Measurements from ENCODE around the gene STAG3.
"Not testable (repeated sequence)": the region's sequence is repeated elsewhere in the genome, so short reads cannot be mapped to it uniquely, and the experiment has no call there.

The STAG3 gene

GRCh38 chr7:100142461-100142860, 35.3 kb upstream of the STAG3 start:
- no peaks in the 10 kb centered on the region for H3K9me3 ChIP-seq (ENCODE audit: control insufficient read depth, insufficient read depth, low read length)
- H3K27me3 ChIP-seq (ENCODE audit: control insufficient read depth, insufficient read depth, low read length): no peaks in the 10 kb centered on the region
- H3K4me1 ChIP-seq (ENCODE audit: control insufficient read depth, insufficient read depth, low read length): no peaks in the 10 kb centered on the region
- no peaks in the 10 kb centered on the region for H3K36me3 ChIP-seq (ENCODE audit: control insufficient read depth, insufficient read depth, low read length)
- no peak overlapping the region for H3K27ac ChIP-seq (ENCODE audit: low read length)
- WGBS (ENCODE audit: insufficient coverage, insufficient read length): no CpG with 5 or more reads among the region's 3 CpGs
- DNase-seq (ENCODE audit: low read depth, low spot score): no peak
- no peak overlapping the region for H3K4me3 ChIP-seq (ENCODE audit: low read length)

DNA sequence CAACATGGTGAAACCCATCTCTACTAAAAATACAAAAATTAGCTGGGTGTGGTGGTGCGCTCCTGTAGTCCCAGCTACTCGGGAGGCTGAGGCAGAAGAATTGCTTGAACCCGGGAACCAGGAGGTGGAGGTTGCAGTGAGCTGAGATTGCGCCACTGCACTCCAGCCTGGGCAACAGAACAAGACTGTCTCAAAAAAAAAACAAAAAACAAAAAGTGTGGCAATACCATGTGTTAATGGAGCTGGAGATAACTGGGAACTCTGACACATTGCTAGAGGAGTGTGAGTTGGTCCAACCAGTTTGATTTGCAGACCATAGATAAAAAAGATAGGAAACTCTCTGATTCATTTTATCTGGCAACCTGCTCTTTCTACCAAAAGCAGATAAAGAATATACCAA, 31.4 kb upstream of the STAG3 start:
- WGBS (ENCODE audit: insufficient coverage, insufficient read length): no CpG with 5 or more reads among the region's 4 CpGs
- H3K9me3 ChIP-seq (ENCODE audit: control insufficient read depth, insufficient read depth, low read length); H3K4me3 ChIP-seq (ENCODE audit: low read length); H3K27me3 ChIP-seq (ENCODE audit: control insufficient read depth, insufficient read depth, low read length); H3K4me1 ChIP-seq (ENCODE audit: control insufficient read depth, insufficient read depth, low read length); H3K27ac ChIP-seq (ENCODE audit: low read length); DNase-seq (ENCODE audit: low read depth, low spot score); H3K36me3 ChIP-seq (ENCODE audit: control insufficient read depth, insufficient read depth, low read length): not testable (repeated sequence)

DNA sequence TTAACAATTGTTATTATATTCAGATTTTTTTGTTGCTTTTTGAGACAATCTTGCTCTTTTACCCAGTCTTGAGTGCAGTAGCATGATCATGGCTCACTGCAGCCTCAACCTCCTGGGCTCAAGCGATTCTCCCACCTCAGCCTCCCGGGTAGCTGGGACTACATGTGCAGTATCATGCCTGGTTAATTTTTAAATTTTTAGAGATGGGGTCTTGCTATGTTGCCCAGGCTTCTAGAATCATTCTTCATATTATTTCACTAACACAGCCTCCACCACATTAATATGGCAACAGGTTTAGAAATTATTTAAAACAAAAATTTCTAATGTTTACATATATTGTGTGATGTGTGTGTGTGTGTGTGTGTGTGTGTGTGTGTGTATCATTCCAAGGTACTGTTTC, 30.4 kb upstream of the STAG3 start:
- H3K27me3 ChIP-seq (ENCODE audit: control insufficient read depth, insufficient read depth, low read length): no peaks in the 10 kb centered on the region
- WGBS (ENCODE audit: insufficient coverage, insufficient read length): no CpG with 5 or more reads among the region's 2 CpGs

GRCh38 chr7:100148225-100148558, 29.5 kb upstream of the STAG3 start:
- Histone ChIP-seq H3K36me3 (ENCODE audit: control insufficient read depth, insufficient read depth, low read length) (0 out of 2 replicates have a peak, but pooled peaks cover under 1% of the 10 kb centered on the region), H3K27ac (ENCODE audit: low read length) (no peak overlapping the region), H3K4me1 (ENCODE audit: control insufficient read depth, insufficient read depth, low read length) (no peaks in the 10 kb centered on the region), H3K4me3 (ENCODE audit: low read length) (peak overlapping the region; percentile 6; the same call in 1 of the 2 replicates), H3K27me3 (ENCODE audit: control insufficient read depth, insufficient read depth, low read length) (no peaks in the 10 kb centered on the region), H3K9me3 (ENCODE audit: control insufficient read depth, insufficient read depth, low read length) (no peaks in the 10 kb centered on the region)
- WGBS (ENCODE audit: insufficient coverage, insufficient read length): no CpG with 5 or more reads among the region's 14 CpGs
- DNase-seq (ENCODE audit: low read depth, low spot score): no peak

More for the DNA sequence above, 30.4 kb upstream of the STAG3 start:
- Histone ChIP-seq H3K4me3 (ENCODE audit: low read length) (no peak overlapping the region), H3K36me3 (ENCODE audit: control insufficient read depth, insufficient read depth, low read length) (no peaks in the 10 kb centered on the region), H3K9me3 (ENCODE audit: control insufficient read depth, insufficient read depth, low read length) (no peaks in the 10 kb centered on the region), H3K27ac (ENCODE audit: low read length) (no peak overlapping the region), H3K4me1 (ENCODE audit: control insufficient read depth, insufficient read depth, low read length) (no peaks in the 10 kb centered on the region)
- no peak for DNase-seq (ENCODE audit: low read depth, low spot score)

- peak; percentile 98 for DNase-seq (ENCODE audit: low read depth, low spot score)
- H3K27me3 ChIP-seq (ENCODE audit: control insufficient read depth, insufficient read depth, low read length): no peaks in the 10 kb centered on the region
- no peaks in the 10 kb centered on the region for H3K9me3 ChIP-seq (ENCODE audit: control insufficient read depth, insufficient read depth, low read length)
- no peak within 1 kb of the TSS for H3K27ac ChIP-seq (ENCODE audit: low read length)
- H3K4me3 ChIP-seq (ENCODE audit: low read length): peak within 1 kb of the TSS; percentile 96
- H3K36me3 ChIP-seq (ENCODE audit: control insufficient read depth, insufficient read depth, low read length): 0 out of 2 replicates have a peak, but pooled peaks cover 3% of the 10 kb centered on the region
- WGBS (ENCODE audit: insufficient coverage, insufficient read length): no CpG with 5 or more reads among the region's 46 CpGs
- no peaks in the 10 kb centered on the region for H3K4me1 ChIP-seq (ENCODE audit: control insufficient read depth, insufficient read depth, low read length)
These were observed 29.0 kb upstream of the STAG3 start, which contains the start of gene LAMTOR4 for GRCh38 chr7:100148559-100149328. TSS of gene LAMTOR4 (plus strand) at chr7:100148918. CDS start at chr7:100148973, 55 bp downstream.

DNA sequence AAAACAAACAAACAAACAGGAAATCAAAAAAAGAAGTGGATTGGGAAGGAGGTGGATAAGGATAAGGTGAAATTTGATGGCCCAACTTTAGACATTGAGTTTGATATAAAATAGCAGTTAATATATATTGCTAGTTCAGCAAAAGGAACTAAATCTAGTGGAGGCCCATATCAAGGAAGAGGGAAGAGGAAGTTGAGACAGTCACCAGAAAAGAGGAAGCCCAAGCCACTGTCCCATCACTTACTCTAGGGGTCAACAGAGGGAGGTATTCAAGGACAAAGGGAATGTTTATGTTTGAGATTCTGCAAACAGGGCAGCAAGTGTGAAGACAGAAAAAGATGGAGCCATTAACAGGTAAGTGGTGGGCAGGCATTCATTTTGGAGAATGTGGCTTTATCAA, 25.3 kb upstream of the STAG3 start:
- H3K36me3 ChIP-seq (ENCODE audit: control insufficient read depth, insufficient read depth, low read length): peaks cover 27% of the 10 kb centered on the region

GRCh38 chr7:100152937-100153666, 24.6 kb upstream of the STAG3 start:
- H3K27ac ChIP-seq (ENCODE audit: low read length): no peak overlapping the region
- no peaks in the 10 kb centered on the region; the same call in none of the 2 replicates for H3K4me1 ChIP-seq (ENCODE audit: control insufficient read depth, insufficient read depth, low read length)
- no peaks in the 10 kb centered on the region for H3K27me3 ChIP-seq (ENCODE audit: control insufficient read depth, insufficient read depth, low read length)
- no peaks in the 10 kb centered on the region for H3K9me3 ChIP-seq (ENCODE audit: control insufficient read depth, insufficient read depth, low read length)
- peaks cover 27% of the 10 kb centered on the region for H3K36me3 ChIP-seq (ENCODE audit: control insufficient read depth, insufficient read depth, low read length)
- no CpG with 5 or more reads among the region's 18 CpGs for WGBS (ENCODE audit: insufficient coverage, insufficient read length)
- H3K4me3 ChIP-seq (ENCODE audit: low read length): no peak overlapping the region
- no peak for DNase-seq (ENCODE audit: low read depth, low spot score)

More for the DNA sequence above, 25.3 kb upstream of the STAG3 start:
- no peak for DNase-seq (ENCODE audit: low read depth, low spot score)
- H3K9me3 ChIP-seq (ENCODE audit: control insufficient read depth, insufficient read depth, low read length): no peaks in the 10 kb centered on the region
- H3K27ac ChIP-seq (ENCODE audit: low read length): no peak overlapping the region
- H3K4me3 ChIP-seq (ENCODE audit: low read length): no peak overlapping the region
- H3K4me1 ChIP-seq (ENCODE audit: control insufficient read depth, insufficient read depth, low read length): no peaks in the 10 kb centered on the region; the same call in none of the 2 replicates
- H3K27me3 ChIP-seq (ENCODE audit: control insufficient read depth, insufficient read depth, low read length): no peaks in the 10 kb centered on the region

DNA sequence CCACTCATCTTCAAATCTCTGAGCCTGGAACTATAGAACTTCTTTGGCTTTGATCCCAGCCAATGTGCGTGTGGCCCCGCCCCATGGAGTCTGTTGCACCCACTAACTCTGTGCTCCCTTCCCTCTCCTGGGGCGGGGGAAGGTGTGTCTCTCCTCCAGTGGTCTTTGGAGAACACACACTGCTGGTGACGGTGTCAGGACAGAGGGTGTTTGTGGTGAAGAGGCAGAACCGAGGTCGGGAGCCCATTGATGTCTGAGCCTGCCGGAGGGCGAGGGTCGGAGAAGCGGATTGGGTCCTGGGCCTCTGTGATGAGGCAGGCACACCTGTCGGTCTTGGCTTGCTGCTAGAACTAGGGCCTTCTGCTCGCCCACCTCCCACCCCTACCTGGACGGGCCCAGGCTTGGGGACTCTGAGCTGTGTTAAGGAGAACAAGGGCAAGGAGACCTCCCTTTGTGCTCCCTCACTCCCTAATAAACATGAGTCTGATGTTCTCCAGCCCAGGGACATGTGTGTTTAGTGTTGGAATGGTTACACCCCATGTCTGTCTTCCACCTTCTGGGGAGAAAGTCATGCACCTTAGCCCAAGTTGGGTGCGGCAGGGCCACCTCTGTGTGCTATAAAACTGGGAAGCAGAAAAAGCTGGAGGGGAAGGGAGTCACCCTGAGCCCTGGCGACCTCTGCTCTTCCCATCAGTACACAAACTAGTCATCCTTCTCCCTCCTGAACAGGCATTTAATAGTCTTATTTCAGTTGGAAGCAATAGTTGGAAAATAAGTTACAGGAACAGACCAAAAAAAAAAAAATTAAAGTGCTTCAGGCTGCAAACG, 23.8 kb upstream of the STAG3 start:
- Histone ChIP-seq H3K36me3 (ENCODE audit: control insufficient read depth, insufficient read depth, low read length) (peaks cover 27% of the 10 kb centered on the region), H3K9me3 (ENCODE audit: control insufficient read depth, insufficient read depth, low read length) (no peaks in the 10 kb centered on the region), H3K27me3 (ENCODE audit: control insufficient read depth, insufficient read depth, low read length) (no peaks in the 10 kb centered on the region), H3K27ac (ENCODE audit: low read length) (no peak overlapping the region), H3K4me3 (ENCODE audit: low read length) (no peak overlapping the region), H3K4me1 (ENCODE audit: control insufficient read depth, insufficient read depth, low read length) (no peaks in the 10 kb centered on the region; the same call in none of the 2 replicates)
- WGBS (ENCODE audit: insufficient coverage, insufficient read length): no CpG with 5 or more reads among the region's 16 CpGs
- DNase-seq (ENCODE audit: low read depth, low spot score): no peak

DNA sequence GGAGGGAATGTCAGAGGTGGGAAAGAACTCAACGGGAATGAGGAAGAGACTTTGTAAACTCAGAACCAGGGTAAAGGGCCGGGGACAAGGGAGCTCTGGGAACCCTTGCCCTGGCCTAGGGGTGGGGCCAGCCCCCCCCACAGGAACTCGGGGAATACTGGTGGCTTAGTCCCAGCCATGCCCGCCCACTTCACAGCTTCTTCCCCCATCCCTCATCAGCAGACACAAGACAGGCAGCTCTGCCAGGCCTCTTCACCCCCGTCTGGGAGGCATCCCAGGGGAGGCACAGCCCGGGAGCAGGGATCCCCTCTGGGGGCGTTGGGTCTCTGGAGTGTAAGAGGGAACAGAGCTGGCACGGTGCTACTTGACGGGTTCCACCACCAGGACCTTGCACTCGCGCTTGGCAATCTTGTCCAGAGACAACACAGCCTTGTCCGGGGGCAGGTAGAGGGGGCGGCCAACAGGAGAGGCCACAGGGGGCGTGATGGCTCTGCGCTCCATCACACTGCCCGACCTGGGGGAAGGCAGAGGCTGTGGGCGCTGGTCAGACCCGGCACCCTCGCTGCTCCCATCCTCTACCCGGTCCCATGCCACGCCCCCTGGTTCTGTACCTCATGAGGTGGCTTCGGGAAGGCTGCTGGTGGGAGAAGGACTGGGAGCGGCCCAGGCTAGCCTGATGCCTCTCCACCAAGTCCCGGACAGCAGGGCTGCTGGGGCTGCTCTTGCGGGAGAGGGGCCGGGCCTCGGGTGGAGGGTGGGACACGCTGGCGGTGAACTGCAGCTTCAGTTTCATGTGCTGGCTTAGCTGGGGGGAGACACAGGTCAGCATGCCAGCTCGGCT, 22.8 kb upstream of the STAG3 start:
- no peak for DNase-seq (ENCODE audit: low read depth, low spot score)
- peaks cover 27% of the 10 kb centered on the region for H3K36me3 ChIP-seq (ENCODE audit: control insufficient read depth, insufficient read depth, low read length)

More for the DNA sequence above, 22.8 kb upstream of the STAG3 start:
- no peak overlapping the region for H3K27ac ChIP-seq (ENCODE audit: low read length)
- WGBS (ENCODE audit: insufficient coverage, insufficient read length): no CpG with 5 or more reads among the region's 30 CpGs
- no peaks in the 10 kb centered on the region; the same call in none of the 2 replicates for H3K4me1 ChIP-seq (ENCODE audit: control insufficient read depth, insufficient read depth, low read length)
- no peaks in the 10 kb centered on the region for H3K9me3 ChIP-seq (ENCODE audit: control insufficient read depth, insufficient read depth, low read length)
- H3K27me3 ChIP-seq (ENCODE audit: control insufficient read depth, insufficient read depth, low read length): no peaks in the 10 kb centered on the region
- no peak overlapping the region for H3K4me3 ChIP-seq (ENCODE audit: low read length)

Measured in iPS DF 6.9 (cell line).